ENCODE measurements around the gene GNA14.

GRCh38 chr9:77659926-77660325 lies 11.8 kb upstream of the GNA14 start:
- TF ChIP-seq CTCF (conservative IDR thresholded peaks at IDR 0.05; ENCODE audit: low read depth, low read length) (no peak), EZH2phosphoT487 (IDR thresholded peaks at IDR 0.05; ENCODE audit: borderline replicate concordance, low read length) (no peak)

Data from PC-3 (cell line).